ENCODE results near the gene FZD10. TPM values are rescaled to one million over a fixed set of nuclear protein-coding genes. Genes with fewer than 3 reads are reported as not detected.

Gene FZD10
- total RNA-seq, 1 donor = not detected

GRCh38 chr12:130202201-130202600 lies 39.9 kb downstream of the FZD10 start:
- no peak for DNase-seq (ENCODE audit: low read depth)
- TF ChIP-seq CTCF (IDR thresholded peaks at IDR 0.05; ENCODE audit: insufficient read depth, low read length) = no peak
- no peak overlapping the region for H3K4me3 ChIP-seq (ENCODE audit: low read depth, low read length)

GRCh38 chr12:130203151-130203550 lies 40.9 kb downstream of the FZD10 start:
- no peak for TF ChIP-seq CTCF (IDR thresholded peaks at IDR 0.05; ENCODE audit: insufficient read depth, low read length)
- H3K4me3 ChIP-seq (ENCODE audit: low read depth, low read length) = no peak overlapping the region
- DNase-seq (ENCODE audit: low read depth) = no peak

- no peak for DNase-seq (ENCODE audit: low read depth)
- no peak overlapping the region for H3K4me3 ChIP-seq (ENCODE audit: low read depth, low read length)
- no peak for TF ChIP-seq CTCF (IDR thresholded peaks at IDR 0.05; ENCODE audit: insufficient read depth, low read length)
Observed at GRCh38 chr12:130204541-130204953, 42.3 kb downstream of the FZD10 start.

GRCh38 chr12:130205495-130205894 lies 43.2 kb downstream of the FZD10 start:
- no peak for DNase-seq (ENCODE audit: low read depth)
- no peak overlapping the region for H3K4me3 ChIP-seq (ENCODE audit: low read depth, low read length)
- TF ChIP-seq CTCF (IDR thresholded peaks at IDR 0.05; ENCODE audit: insufficient read depth, low read length) = no peak

GRCh38 chr12:130212384-130212989 lies 50.2 kb downstream of the FZD10 start:
- no peak for DNase-seq (ENCODE audit: low read depth)
- H3K4me3 ChIP-seq (ENCODE audit: low read depth, low read length) = no peak overlapping the region
- TF ChIP-seq CTCF (IDR thresholded peaks at IDR 0.05; ENCODE audit: insufficient read depth, low read length) = no peak

- TF ChIP-seq CTCF (IDR thresholded peaks at IDR 0.05; ENCODE audit: insufficient read depth, low read length) = no peak
- H3K4me3 ChIP-seq (ENCODE audit: low read depth, low read length) = no peak overlapping the region
- DNase-seq (ENCODE audit: low read depth) = no peak
Observed at GRCh38 chr12:130213249-130213648, 51.0 kb downstream of the FZD10 start.
